Measurements from ENCODE around the gene CRYBB3. TPM values are rescaled to one million over a fixed set of nuclear protein-coding genes. Genes with fewer than 3 reads are reported as not detected.

CRYBB3 gene
- total and polyA plus RNA-seq, 2 of the 13 experiments (the other 11 are each of a cell fraction or from before 2014, with no cell fraction given): 0.18 to 0.28 TPM

GRCh38 chr22:25236417-25236816 is 36.8 kb downstream of the CRYBB3 start:
- ChIA-PET CTCF (ENCODE audit: low intra/inter-chr PET ratio, low total read pairs) (interaction anchor here (0.6 to 1.7 kb wide), 2 partner anchors 98 to 466 kb away, joined by 3 to 14 read pairs; no protein-coding TSS in a partner anchor), POLR2A (no interaction called here)
- BruUV-seq (replicated peaks): no TSS peak
- H3K4me1 ChIP-seq (ENCODE audit: insufficient read depth, low read length): peaks cover 5% of the 10 kb centered on the region; the same call in 1 of the 2 replicates
- H3K4me2 ChIP-seq (ENCODE audit: low read depth, low read length): peak overlapping the region; percentile 53; the same call in 1 of the 2 replicates
- H4K20me1 ChIP-seq (ENCODE audit: insufficient read depth, low read length): no peaks in the 10 kb centered on the region
- no peaks in the 10 kb centered on the region for H3K79me2 ChIP-seq (ENCODE audit: insufficient read depth, low read length)
- no peak overlapping the region for H3K9ac ChIP-seq (ENCODE audit: insufficient read depth, low read depth, low read length)
- no peaks in the 10 kb centered on the region for H3K9me3 ChIP-seq (ENCODE audit: low read length)
- TF ChIP-seq ZNF609 (CRISPR knock-in tag; IDR thresholded peaks at IDR 0.05; ENCODE audit: borderline replicate concordance) (no peak), ZBED4 (CRISPR knock-in tag; IDR thresholded peaks at IDR 0.05; ENCODE audit: borderline replicate concordance) (no peak), POGZ (CRISPR knock-in tag; IDR thresholded peaks at IDR 0.05) (no peak), ZNF382 (CRISPR knock-in tag; IDR thresholded peaks at IDR 0.05; ENCODE audit: borderline replicate concordance) (no peak)
- H3K27me3 ChIP-seq (ENCODE audit: control insufficient read depth in 1 of 2, insufficient read depth in 2 of 2, low read length in 2 of 2): peaks cover 2 to 22% of the 10 kb centered on the region in 2 experiments; a peak in 1 of 5 replicates
- WGBS (ENCODE audit: low lambda C conversion rate): 93% methylated on average over 6 of the region's 6 CpGs
- ATAC-seq (no peak), FAIRE-seq (no peak), DNase-seq (ENCODE audit: low spot score) (no peak)
- intact Hi-C loops (cut with micrococcal nuclease; ENCODE audit: unreplicated experiment): loop anchor here (5.0 kb wide), 1 partner anchor 76 kb away; no protein-coding TSS in a partner anchor
- H2AFZ ChIP-seq (ENCODE audit: low read length): no peak overlapping the region
- in situ Hi-C loops (cut with HindIII; ENCODE audit: extremely low pct_ligation_motif_present, low pct_unique_long_range_greater_than_20kb): loop anchor here (5.0 kb wide), 1 partner anchor 96 kb away; no protein-coding TSS in a partner anchor
- H3K4me3 ChIP-seq (replicated peaks in 1 of 3; ENCODE audit: insufficient read depth in 1 of 3, low read depth in 2 of 3, low read length in 3 of 3): no peak overlapping the region
- no peaks in the 10 kb centered on the region for H3K36me3 ChIP-seq (replicated peaks in 1 of 2; ENCODE audit: control insufficient read depth in 1 of 2, insufficient read depth in 2 of 2, low read length in 2 of 2)
- no peak overlapping the region for H3K27ac ChIP-seq (ENCODE audit: extremely low read length, insufficient read depth, low read length)

Measured in HepG2 (cell line).